Bronchial epithelial cell (primary cell): Measurements from ENCODE around the gene RNF141. TPM values are rescaled to one million over a fixed set of nuclear protein-coding genes. Genes with fewer than 3 reads are reported as not detected.

Source experiments
- DNase-seq: peaks from one replicate; pipeline ENCODE4 v3.0.0-alpha.2; 2010; ENCODE audit warnings: low read depth
- FAIRE-seq: peaks from 2 replicates; lab custom pipeline; 2011; peaks lifted over from hg19 to GRCh38; lab: Jason Lieb, UNC
- H3K27me3 ChIP-seq: 2 replicates; pipeline ENCODE4 v1.5.1; 2011; ENCODE audit warnings: low read length; ENCODE audit not compliant: control insufficient read depth, insufficient read depth
- H3K36me3 ChIP-seq: 2 replicates; pipeline ENCODE4 v1.5.1; 2011; ENCODE audit warnings: low read length; ENCODE audit not compliant: control insufficient read depth, insufficient read depth
- H3K4me3 ChIP-seq: 2 replicates; pipeline ENCODE4 v1.5.1; 2011; ENCODE audit warnings: mild to moderate bottlenecking, low read depth, low read length, control low read depth
- CTCF ChIP-seq: IDR thresholded peaks from 2 replicates; pipeline ENCODE4 v1.5.1; 2011; ENCODE audit warnings: mild to moderate bottlenecking, moderate library complexity, low read length, control low read depth, inconsistent platforms; ENCODE audit not compliant: insufficient read depth, severe bottlenecking
- total RNA-seq: library from RNA; depleted of rRNA; stranded (reverse); fragments of >200 nt; gene quantifications from 2 replicates; pipeline ENCODE4 v1.2.1, GENCODE V29; 2014

Gene RNF141
- total RNA-seq, 1 donor from 2014 or later: 71.9 TPM

DNA sequence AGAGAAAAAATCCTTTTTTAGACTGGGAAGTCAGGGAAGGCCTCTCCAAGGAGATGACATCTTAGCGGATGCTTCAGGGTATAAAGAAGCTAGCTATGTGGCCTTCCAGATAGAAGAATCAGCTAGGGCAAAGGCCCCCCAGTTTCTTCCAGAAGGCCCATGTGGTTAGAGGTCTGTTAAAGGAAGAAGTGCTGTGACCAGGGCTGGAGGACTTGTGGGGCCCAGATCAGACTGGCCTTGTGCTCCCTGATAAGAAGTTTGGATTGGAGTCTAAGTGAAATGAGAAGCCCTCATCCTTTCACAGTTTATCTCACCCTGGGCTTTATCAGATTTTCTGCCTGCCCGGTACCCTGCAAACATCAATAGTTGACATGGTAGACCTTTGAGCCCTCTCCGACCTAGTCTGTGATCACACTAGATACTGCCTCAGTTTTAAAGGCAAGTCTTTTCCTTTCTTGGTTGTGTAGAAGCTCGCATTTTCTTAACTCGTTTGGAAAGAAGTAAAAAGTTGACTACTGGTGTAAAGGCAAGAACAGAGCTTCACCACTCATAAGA lies 78.2 kb downstream of the RNF141 start:
- Histone ChIP-seq H3K36me3 (peaks cover 12% of the 10 kb centered on the region), H3K4me3 (no peak overlapping the region), H3K27me3 (no peaks in the 10 kb centered on the region)
- DNase-seq (no peak), FAIRE-seq (no peak)
- TF ChIP-seq CTCF: no peak

Other genes starting within 250 kb of the RNF141 start
- gene SBF2, start 247.0 kb downstream of the RNF141 start, total RNA-seq: 24.0 and 25.3 TPM in 2 replicates
- gene ADM, start 236.1 kb downstream of the RNF141 start, total RNA-seq: 169 and 210 TPM in 2 replicates
- gene AMPD3, start 85.9 kb downstream of the RNF141 start, total RNA-seq: 5.3 and 11.0 TPM in 2 replicates
- not detected in 2 replicates for gene LYVE1, start 27.5 kb upstream of the RNF141 start, total RNA-seq
- 0.26 and 0.51 TPM in 2 replicates for gene IRAG1, start 152.6 kb upstream of the RNF141 start, total RNA-seq
- 16.8 and 24.7 TPM in 2 replicates for gene CTR9, start 210.1 kb upstream of the RNF141 start, total RNA-seq